CD4-positive, alpha-beta memory T cell (primary cell): ENCODE data around the gene BABAM2. TPM values are rescaled to one million over a fixed set of nuclear protein-coding genes. Genes with fewer than 3 reads are reported as not detected.

Experiments used
- CTCF ChIA-PET: fragments of 350-600 bp; sonication (Branson Sonifier 250); formaldehyde crosslinking; loops from one replicate; lab custom pipeline; 2021; ENCODE audit warnings: inconsistent platforms; ENCODE audit not compliant: partially characterized antibody; lab: Charles Lee
- POLR2A ChIA-PET: fragments of 350-600 bp; sonication (Branson Sonifier 250); formaldehyde crosslinking; loops from one replicate; lab custom pipeline; 2021; ENCODE audit not compliant: partially characterized antibody; lab: Charles Lee
- DNase-seq, 5 donors: peaks; one replicate each; pipeline versions ENCODE4 v3.0.0 to v3.0.0-alpha.2; 2020 to 2022; ENCODE audit warnings: mixed read lengths in 1 of 5
- H3K27ac ChIP-seq: one replicate; pipeline ENCODE4 v1.7.0; 2013; ENCODE audit warnings: low read depth, low read length
- H3K27me3 ChIP-seq: 2 replicates; pipeline ENCODE4 v1.7.0; 2013; ENCODE audit warnings: mild to moderate bottlenecking, low read length, moderate library complexity; ENCODE audit not compliant: insufficient read depth
- H3K36me3 ChIP-seq: 2 replicates; pipeline ENCODE4 v1.7.0; 2013; ENCODE audit warnings: mild to moderate bottlenecking, low read length, moderate library complexity; ENCODE audit not compliant: insufficient read depth
- H3K4me1 ChIP-seq: 2 replicates; pipeline ENCODE4 v1.7.0; 2013; ENCODE audit warnings: mild to moderate bottlenecking, low read length, moderate library complexity; ENCODE audit not compliant: insufficient read depth
- H3K4me3 ChIP-seq, 2 donors: one replicate each; pipeline ENCODE4 v1.7.0; 2013; ENCODE audit warnings: low read length in 2 of 2, mild to moderate bottlenecking in 1 of 2
- H3K9me3 ChIP-seq, 2 donors: one replicate each; pipeline ENCODE4 v1.7.0; 2013; ENCODE audit warnings: low read length in 2 of 2, control low read depth in 1 of 2; ENCODE audit not compliant: control insufficient read depth in 1 of 2
- H3K27ac Mint-ChIP-seq, 7 donors: one replicate each; pipeline ENCODE4 v1.8.0; 2020 to 2021; ENCODE audit warnings: mixed read lengths in 7 of 7, mild to moderate bottlenecking in 6 of 7, inconsistent platforms in 3 of 7, moderate library complexity in 3 of 7
- H3K27me3 Mint-ChIP-seq, 2 donors: one replicate each; pipeline ENCODE4 v1.8.0; 2020 to 2021; ENCODE audit warnings: mixed read lengths in 2 of 2
- H3K36me3 Mint-ChIP-seq, 2 donors: one replicate each; pipeline ENCODE4 v1.8.0; 2020 to 2021; ENCODE audit warnings: mixed read lengths in 2 of 2, inconsistent platforms in 1 of 2, mild to moderate bottlenecking in 1 of 2
- H3K4me1 Mint-ChIP-seq, 4 donors: one replicate each; pipeline ENCODE4 v1.8.0; 2020 to 2021; ENCODE audit warnings: mixed read lengths in 4 of 4, mild to moderate bottlenecking in 1 of 4
- H3K4me3 Mint-ChIP-seq, 8 donors: one replicate each; pipeline ENCODE4 v1.8.0; 2020 to 2021; ENCODE audit warnings: mixed read lengths in 8 of 8, mild to moderate bottlenecking in 7 of 8, moderate library complexity in 6 of 8, inconsistent platforms in 3 of 8
- H3K9me3 Mint-ChIP-seq, 8 donors: one replicate each; pipeline ENCODE4 v1.8.0; 2020 to 2021; ENCODE audit warnings: mixed read lengths in 8 of 8, mild to moderate bottlenecking in 5 of 8, inconsistent platforms in 3 of 8, moderate library complexity in 1 of 8
- intact Hi-C: fragments of 100-400 bp; cut with micrococcal nuclease; formaldehyde crosslinking; loops from one replicate; pipeline ENCODE4 v1.15.1; 2023
- polyA plus RNA-seq, 2 donors: library from polyadenylated mRNA; unstranded; fragments of 300-500 nt; fragmentation: Illumina TruSeq; gene quantifications; one replicate each; pipeline ENCODE4 v1.2.3, GENCODE V29; 2021
- total RNA-seq, 2 experiments: library from RNA; stranded (reverse); gene quantifications; one replicate each; pipeline ENCODE4 v1.2.3, GENCODE V29; 2021

The BABAM2 gene
- total and polyA plus RNA-seq, 4 experiments from 2014 or later = 37.3 to 60.1 (median 48.2) TPM

GRCh38 chr2:27940982-27941381 is 50.5 kb downstream of the BABAM2 start:
- Histone ChIP-seq H3K4me1 (no peaks in the 10 kb centered on the region), H3K9me3 (no peaks in the 10 kb centered on the region), H3K36me3 (no peaks in the 10 kb centered on the region), H3K27ac (no peak overlapping the region), H3K27me3 (no peaks in the 10 kb centered on the region), H3K4me3 (no peak overlapping the region)
- Mint-ChIP-seq H3K9me3 (no peaks in the 10 kb centered on the region), H3K27me3 (no peaks in the 10 kb centered on the region), H3K36me3 (peaks cover 9 to 19% of the 10 kb centered on the region in 2 donors), H3K4me3 (no peak overlapping the region), H3K27ac (no peak overlapping the region), H3K4me1 (peaks cover 9 to 19% (median 13%) of the 10 kb centered on the region in 4 donors)
- intact Hi-C loops = no loop called here
- ChIA-PET POLR2A (no interaction called here), CTCF (no interaction called here)
- DNase-seq = no peak

- Histone ChIP-seq H3K36me3 (no peaks in the 10 kb centered on the region), H3K27ac (no peak overlapping the region), H3K4me1 (peaks cover 3% of the 10 kb centered on the region), H3K4me3 (no peak overlapping the region), H3K27me3 (no peaks in the 10 kb centered on the region), H3K9me3 (no peaks in the 10 kb centered on the region)
- intact Hi-C loops = no loop called here
- H3K36me3 Mint-ChIP-seq = peaks cover 4 to 12% of the 10 kb centered on the region in 2 donors
- ChIA-PET POLR2A (no interaction called here), CTCF (interaction anchor here (1.2 kb wide), 1 partner anchor 10 kb away, joined by 3 read pairs; no protein-coding TSS in a partner anchor)
- no peak overlapping the region for H3K4me3 Mint-ChIP-seq
- H3K27me3 Mint-ChIP-seq = no peaks in the 10 kb centered on the region
- peaks cover 5 to 15% (median 11%) of the 10 kb centered on the region in 4 donors for H3K4me1 Mint-ChIP-seq
- H3K9me3 Mint-ChIP-seq = no peaks in the 10 kb centered on the region
- peak overlapping the region in 1 of 7 donors; percentile 12 for H3K27ac Mint-ChIP-seq
- DNase-seq = no peak
These were observed 52.4 kb downstream of the BABAM2 start for GRCh38 chr2:27942612-27943547.

- no peak overlapping the region for H3K27ac ChIP-seq
- peaks cover 11 to 29% (median 20%) of the 10 kb centered on the region in 4 donors for H3K4me1 Mint-ChIP-seq
- no peaks in the 10 kb centered on the region for H3K27me3 Mint-ChIP-seq
- no peak overlapping the region for H3K4me3 ChIP-seq
- no peaks in the 10 kb centered on the region for H3K9me3 Mint-ChIP-seq
- H3K9me3 ChIP-seq = no peaks in the 10 kb centered on the region
- H3K36me3 Mint-ChIP-seq = peaks cover 4 to 9% of the 10 kb centered on the region in 2 donors
- H3K4me1 ChIP-seq = peaks cover 9% of the 10 kb centered on the region
- no peaks in the 10 kb centered on the region for H3K27me3 ChIP-seq
- ChIA-PET POLR2A (no interaction called here), CTCF (no interaction called here)
- peak overlapping the region in 1 of 8 donors; percentile 40 for H3K4me3 Mint-ChIP-seq
- H3K36me3 ChIP-seq = no peaks in the 10 kb centered on the region
- DNase-seq = no peak
- H3K27ac Mint-ChIP-seq = peak overlapping the region in 2 of 7 donors; percentile 16 to 38
- intact Hi-C loops = no loop called here
These were observed 56.1 kb downstream of the BABAM2 start for GRCh38 chr2:27946530-27947060.

- H3K27ac ChIP-seq = no peak overlapping the region
- no peak overlapping the region for H3K4me3 ChIP-seq
- no peak for DNase-seq
- H3K36me3 ChIP-seq = no peaks in the 10 kb centered on the region
- ChIA-PET CTCF (no interaction called here), POLR2A (no interaction called here)
- H3K9me3 ChIP-seq = no peaks in the 10 kb centered on the region
- peak overlapping the region in 4 of 7 donors; percentile 8 to 55 (median 22) for H3K27ac Mint-ChIP-seq
- H3K27me3 ChIP-seq = no peaks in the 10 kb centered on the region
- intact Hi-C loops = loop anchor here (2.0 kb wide), 1 partner anchor 15 kb away; no protein-coding TSS in a partner anchor
- no peak overlapping the region for H3K4me3 Mint-ChIP-seq
- peaks cover 0 to 2% (median 0%) of the 10 kb centered on the region in 8 donors for H3K9me3 Mint-ChIP-seq
- peaks cover 31 to 65% (median 47%) of the 10 kb centered on the region in 4 donors for H3K4me1 Mint-ChIP-seq
- H3K4me1 ChIP-seq = peaks cover 36% of the 10 kb centered on the region
- no peaks in the 10 kb centered on the region for H3K27me3 Mint-ChIP-seq
- H3K36me3 Mint-ChIP-seq = peaks cover 0 to 11% of the 10 kb centered on the region in 2 donors
These were observed 61.5 kb downstream of the BABAM2 start for GRCh38 chr2:27952070-27952469.

GRCh38 chr2:27953077-27953476 is 62.5 kb downstream of the BABAM2 start:
- Histone ChIP-seq H3K9me3 (no peaks in the 10 kb centered on the region), H3K4me3 (no peak overlapping the region), H3K27me3 (no peaks in the 10 kb centered on the region), H3K36me3 (no peaks in the 10 kb centered on the region), H3K4me1 (peaks cover 37% of the 10 kb centered on the region), H3K27ac (no peak overlapping the region)
- Mint-ChIP-seq H3K36me3 (peaks cover 0 to 11% of the 10 kb centered on the region in 2 donors), H3K27ac (peak overlapping the region in 1 of 7 donors; percentile 29), H3K4me1 (peaks cover 40 to 75% (median 54%) of the 10 kb centered on the region in 4 donors), H3K9me3 (peaks cover 0 to 2% (median 0%) of the 10 kb centered on the region in 8 donors), H3K27me3 (no peaks in the 10 kb centered on the region), H3K4me3 (no peak overlapping the region)
- DNase-seq = no peak
- intact Hi-C loops = loop anchor here (2.0 kb wide), 1 partner anchor 14 kb away; no protein-coding TSS in a partner anchor
- ChIA-PET CTCF (interaction anchor here (1.1 kb wide), 1 partner anchor 10 kb away, joined by 3 read pairs; no protein-coding TSS in a partner anchor), POLR2A (no interaction called here)

- Mint-ChIP-seq H3K4me3 (peak overlapping the region in 4 of 8 donors; percentile 9 to 82 (median 30)), H3K4me1 (peaks cover 42 to 81% (median 62%) of the 10 kb centered on the region in 4 donors), H3K27me3 (no peaks in the 10 kb centered on the region), H3K27ac (peak overlapping the region in 4 of 7 donors; percentile 57 to 79 (median 72)), H3K36me3 (peaks cover 0 to 7% of the 10 kb centered on the region in 2 donors), H3K9me3 (peaks cover 0 to 2% (median 0%) of the 10 kb centered on the region in 8 donors)
- no peak for DNase-seq
- Histone ChIP-seq H3K36me3 (no peaks in the 10 kb centered on the region), H3K27ac (no peak overlapping the region), H3K27me3 (no peaks in the 10 kb centered on the region), H3K4me3 (no peak overlapping the region), H3K4me1 (peaks cover 43% of the 10 kb centered on the region), H3K9me3 (no peaks in the 10 kb centered on the region)
- ChIA-PET CTCF (no interaction called here), POLR2A (interaction anchor here (1.3 to 1.7 kb wide), 2 partner anchors 12 to 28 kb away, joined by 3 to 6 read pairs; no protein-coding TSS in a partner anchor)
- intact Hi-C loops = no loop called here
These were observed 63.7 kb downstream of the BABAM2 start for GRCh38 chr2:27954221-27954673.
